ENCODE data around the gene TRAP1.
A peak's percentile ranks its signal among the peaks of the same experiment; 100 is the strongest.

Gene TRAP1

DNA sequence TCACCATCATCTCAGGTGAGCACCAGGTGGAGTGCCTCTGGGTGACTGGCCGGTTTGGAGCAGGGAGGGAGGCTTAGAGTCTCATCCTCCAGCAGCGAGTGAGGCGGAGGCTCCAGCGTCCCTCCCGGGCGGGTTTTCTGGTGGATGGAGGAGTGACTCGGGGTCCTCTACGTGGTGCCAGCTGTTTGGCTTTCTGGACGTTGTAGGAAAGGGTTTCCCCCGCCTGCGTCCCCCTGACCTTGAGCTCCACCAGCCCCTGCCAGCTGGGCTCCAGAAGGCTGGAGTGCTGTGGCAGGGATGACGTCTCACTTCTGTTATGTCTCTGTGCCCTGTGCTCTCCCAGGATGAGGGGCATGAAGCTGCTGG, 62.3 kb downstream of the TRAP1 start:
- peaks cover 18% of the 10 kb centered on the region for H3K4me1 ChIP-seq (ENCODE audit: insufficient read depth, insufficient read length)
- no peaks in the 10 kb centered on the region for H3K9me3 ChIP-seq (ENCODE audit: insufficient read depth, low read length)
- H3K4me3 ChIP-seq (ENCODE audit: insufficient read length, low read depth): no peak overlapping the region
- TF ChIP-seq YY1 (IDR thresholded peaks at IDR 0.05; ENCODE audit: insufficient read depth, insufficient read length) (no peak), SUZ12 (IDR thresholded peaks at IDR 0.05; ENCODE audit: extremely low read depth, insufficient read depth, insufficient read length) (no peak), ZNF274 (IDR thresholded peaks at IDR 0.05; ENCODE audit: low read depth, low read length) (no peak)
- no peak overlapping the region for H3K9ac ChIP-seq (ENCODE audit: insufficient read length, low read depth)
- H3K27me3 ChIP-seq (ENCODE audit: insufficient read depth, insufficient read length): no peaks in the 10 kb centered on the region
- peaks cover 89% of the 10 kb centered on the region for H3K36me3 ChIP-seq (ENCODE audit: insufficient read depth, insufficient read length, low read length)
- DNase-seq (ENCODE audit: low read depth, low spot score): no peak

DNA sequence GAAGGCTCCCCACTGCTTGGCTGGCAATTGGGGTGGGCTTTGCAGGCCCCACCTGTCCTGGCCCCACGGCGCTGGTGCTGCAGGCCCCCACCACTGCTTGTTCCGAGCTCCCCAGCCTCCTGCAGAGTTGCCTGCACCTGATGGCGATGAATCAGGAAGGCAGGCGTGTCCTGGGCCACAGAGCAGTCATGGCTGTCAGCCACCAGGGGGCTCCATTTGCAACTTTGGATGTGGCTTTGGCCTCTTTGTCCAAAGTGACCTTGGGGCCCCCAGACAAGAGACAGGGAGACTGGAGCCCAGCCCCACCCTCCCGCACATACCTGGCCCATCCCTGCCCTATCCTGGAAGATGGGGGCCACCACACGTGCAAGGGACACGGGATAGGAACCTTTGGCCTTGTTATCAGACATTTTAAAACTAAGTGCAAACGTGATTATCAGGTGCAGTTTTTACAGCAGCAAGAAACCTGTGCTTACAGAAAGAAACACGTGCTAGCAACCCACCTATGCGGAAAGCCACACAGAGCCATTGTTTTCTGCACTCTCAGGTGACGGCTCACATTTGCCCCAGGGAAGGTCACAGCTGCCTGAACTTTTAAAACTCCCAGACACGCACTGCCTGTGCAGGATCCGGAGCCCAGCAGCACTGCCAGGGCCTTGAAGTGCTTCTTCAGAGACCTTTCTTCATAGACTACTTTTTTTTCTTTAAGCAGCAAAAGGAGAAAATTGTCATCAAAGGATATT, 62.9 kb downstream of the TRAP1 start, which contains the start of gene DNASE1:
Gene DNASE1 (plus strand): TSS at position 443 of the 743 bp plus-strand sequence. CDS start 683 bp downstream, outside the sequence.
- H3K36me3 ChIP-seq (ENCODE audit: insufficient read depth, insufficient read length, low read length): peaks cover 86% of the 10 kb centered on the region
- peak; percentile 68 for DNase-seq (ENCODE audit: low read depth, low spot score)
- TF ChIP-seq YY1 (IDR thresholded peaks at IDR 0.05; ENCODE audit: insufficient read depth, insufficient read length) (no peak), SUZ12 (IDR thresholded peaks at IDR 0.05; ENCODE audit: extremely low read depth, insufficient read depth, insufficient read length) (no peak), ZNF274 (IDR thresholded peaks at IDR 0.05; ENCODE audit: low read depth, low read length) (no peak)
- H3K4me1 ChIP-seq (ENCODE audit: insufficient read depth, insufficient read length): peaks cover 18% of the 10 kb centered on the region
- no peaks in the 10 kb centered on the region for H3K9me3 ChIP-seq (ENCODE audit: insufficient read depth, low read length)
- no peaks in the 10 kb centered on the region for H3K27me3 ChIP-seq (ENCODE audit: insufficient read depth, insufficient read length)
- no peak within 1 kb of the TSS for H3K4me3 ChIP-seq (ENCODE audit: insufficient read length, low read depth)
- H3K9ac ChIP-seq (ENCODE audit: insufficient read length, low read depth): no peak within 1 kb of the TSS

DNA sequence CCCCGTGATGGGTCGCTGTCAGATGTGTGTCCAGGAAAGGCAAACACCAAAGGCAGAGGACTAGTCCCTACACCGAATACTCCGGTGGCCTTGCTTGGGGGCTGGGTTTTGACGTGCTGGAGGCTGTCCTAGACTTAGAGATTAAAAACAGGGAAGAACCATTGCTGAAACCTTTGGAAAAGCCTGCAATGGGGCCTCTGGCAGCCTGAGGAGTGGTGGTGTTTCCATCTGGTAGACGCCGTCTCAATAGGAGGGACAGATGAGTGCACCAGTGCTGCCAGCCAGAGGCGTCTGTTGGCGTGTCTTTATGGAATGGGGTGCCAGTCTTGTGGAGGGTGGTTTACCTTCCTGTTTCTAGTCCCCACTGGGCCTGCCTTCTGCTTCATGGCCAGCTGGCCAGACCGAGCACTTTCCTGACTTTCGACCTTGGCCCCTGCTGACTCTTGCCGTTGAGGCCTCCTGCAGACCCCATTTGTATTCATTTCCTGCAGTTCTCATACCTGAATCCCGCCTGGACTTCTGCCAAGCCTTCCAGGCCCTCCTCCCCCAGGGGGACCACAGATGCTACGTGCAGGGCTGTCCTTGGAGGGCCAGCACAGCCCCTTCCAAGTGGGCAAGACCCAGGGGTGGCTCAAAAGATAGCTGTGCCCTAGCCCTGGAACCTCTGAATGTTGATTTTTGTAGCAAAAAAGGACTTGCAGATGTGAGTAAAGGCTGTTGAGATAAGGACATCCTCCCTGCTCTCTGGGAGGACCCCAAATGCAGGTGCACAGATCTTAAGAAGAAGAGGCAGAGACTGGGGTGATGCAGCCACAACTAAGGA, 64.7 kb downstream of the TRAP1 start:
- no peak for DNase-seq (ENCODE audit: low read depth, low spot score)
- no peak for TF ChIP-seq ZNF274 (IDR thresholded peaks at IDR 0.05; ENCODE audit: low read depth, low read length)
- no peak for TF ChIP-seq SUZ12 (IDR thresholded peaks at IDR 0.05; ENCODE audit: extremely low read depth, insufficient read depth, insufficient read length)
- no peak for TF ChIP-seq YY1 (IDR thresholded peaks at IDR 0.05; ENCODE audit: insufficient read depth, insufficient read length)
- peaks cover 73% of the 10 kb centered on the region for H3K36me3 ChIP-seq (ENCODE audit: insufficient read depth, insufficient read length, low read length)

DNA sequence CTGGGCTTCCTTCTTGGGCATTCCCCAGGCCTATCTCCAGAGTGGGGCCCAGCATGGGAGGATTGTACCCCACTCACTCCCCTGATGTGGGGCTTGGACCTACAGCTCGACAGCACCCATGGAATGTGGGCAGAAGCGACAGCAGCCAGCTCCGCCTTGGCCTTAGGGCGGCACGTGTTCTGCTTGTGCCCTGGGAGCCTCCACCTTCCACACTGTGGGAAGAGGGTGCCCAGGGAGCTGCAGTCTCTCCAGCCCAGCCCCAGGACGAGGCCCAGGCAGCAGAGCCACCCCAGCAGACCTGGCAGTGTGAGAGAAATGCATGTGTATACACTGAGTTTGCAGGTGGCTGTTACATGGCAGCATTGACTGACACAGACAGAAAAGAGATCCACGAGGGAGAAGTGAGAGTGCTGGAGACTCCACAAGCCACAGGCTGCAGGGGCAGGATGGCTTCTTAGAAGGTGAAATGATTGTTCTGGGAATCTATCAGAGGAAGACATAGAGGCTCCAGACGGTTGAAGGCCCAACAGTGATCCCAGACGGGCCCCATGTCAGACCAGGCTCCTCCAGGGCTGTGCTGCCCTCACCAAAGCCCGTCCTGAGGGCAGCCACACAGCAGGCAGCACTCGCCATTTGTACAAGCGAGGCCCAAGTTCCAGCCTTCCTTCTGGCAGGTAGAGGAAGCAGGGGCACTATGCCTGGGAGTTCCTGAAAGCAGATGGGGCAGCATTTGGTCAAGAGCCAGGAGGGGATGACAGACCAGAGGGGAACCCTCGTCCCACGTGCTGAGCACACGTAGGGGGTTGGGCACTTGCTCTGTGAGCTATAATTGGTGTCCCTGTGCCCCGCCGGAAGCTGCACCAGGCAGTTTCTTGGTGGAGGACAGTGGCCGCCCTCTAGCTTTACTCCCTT, 65.6 kb downstream of the TRAP1 start:
- no peak for DNase-seq (ENCODE audit: low read depth, low spot score)
- H3K27me3 ChIP-seq (ENCODE audit: insufficient read depth, insufficient read length): no peaks in the 10 kb centered on the region
- TF ChIP-seq ZNF274 (IDR thresholded peaks at IDR 0.05; ENCODE audit: low read depth, low read length) (no peak), YY1 (IDR thresholded peaks at IDR 0.05; ENCODE audit: insufficient read depth, insufficient read length) (no peak), SUZ12 (IDR thresholded peaks at IDR 0.05; ENCODE audit: extremely low read depth, insufficient read depth, insufficient read length) (no peak)
- H3K36me3 ChIP-seq (ENCODE audit: insufficient read depth, insufficient read length, low read length): peaks cover 64% of the 10 kb centered on the region
- no peaks in the 10 kb centered on the region for H3K9me3 ChIP-seq (ENCODE audit: insufficient read depth, low read length)
- peaks cover 20% of the 10 kb centered on the region for H3K4me1 ChIP-seq (ENCODE audit: insufficient read depth, insufficient read length)
- no peak overlapping the region for H3K4me3 ChIP-seq (ENCODE audit: insufficient read length, low read depth)
- no peak overlapping the region for H3K9ac ChIP-seq (ENCODE audit: insufficient read length, low read depth)

More for the DNA sequence above, 64.7 kb downstream of the TRAP1 start:
- Histone ChIP-seq H3K9me3 (ENCODE audit: insufficient read depth, low read length) (no peaks in the 10 kb centered on the region), H3K4me1 (ENCODE audit: insufficient read depth, insufficient read length) (peaks cover 18% of the 10 kb centered on the region), H3K9ac (ENCODE audit: insufficient read length, low read depth) (no peak overlapping the region), H3K27me3 (ENCODE audit: insufficient read depth, insufficient read length) (no peaks in the 10 kb centered on the region), H3K4me3 (ENCODE audit: insufficient read length, low read depth) (no peak overlapping the region)

DNA sequence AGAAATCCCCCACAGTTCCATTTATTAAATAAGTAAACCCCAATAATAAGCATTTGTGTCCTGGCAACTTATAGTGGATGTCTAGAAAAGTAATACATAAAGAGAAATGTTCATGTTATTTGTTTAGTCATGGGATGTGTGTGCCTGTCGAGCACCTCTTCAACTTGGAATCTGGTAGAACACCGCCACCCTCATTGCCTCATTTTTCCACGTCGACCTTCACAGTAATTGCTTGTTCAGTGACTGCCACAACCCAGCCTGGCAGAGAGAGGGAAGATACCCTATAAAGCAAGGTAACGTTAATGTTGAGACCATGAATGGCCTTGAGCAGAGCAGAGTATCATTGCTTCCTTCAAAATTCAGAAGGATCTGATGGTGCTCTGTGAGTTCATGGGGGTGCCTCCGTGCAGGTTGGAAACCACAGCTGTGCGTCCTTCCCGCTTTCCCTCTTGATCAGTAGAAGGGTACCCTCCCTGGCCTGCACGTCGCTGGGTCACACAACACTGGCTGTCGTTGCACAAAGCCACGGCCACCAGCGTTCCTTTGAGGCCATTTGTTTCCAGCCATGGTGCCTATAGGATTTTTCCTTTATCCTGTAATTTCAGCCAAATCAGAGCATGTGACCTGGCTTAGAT, 66.6 kb downstream of the TRAP1 start:
- Histone ChIP-seq H3K4me1 (ENCODE audit: insufficient read depth, insufficient read length) (peaks cover 30% of the 10 kb centered on the region), H3K27me3 (ENCODE audit: insufficient read depth, insufficient read length) (no peaks in the 10 kb centered on the region), H3K9ac (ENCODE audit: insufficient read length, low read depth) (no peak overlapping the region), H3K36me3 (ENCODE audit: insufficient read depth, insufficient read length, low read length) (peaks cover 57% of the 10 kb centered on the region), H3K9me3 (ENCODE audit: insufficient read depth, low read length) (no peaks in the 10 kb centered on the region), H3K4me3 (ENCODE audit: insufficient read length, low read depth) (no peak overlapping the region)
- no peak for DNase-seq (ENCODE audit: low read depth, low spot score)
- TF ChIP-seq SUZ12 (IDR thresholded peaks at IDR 0.05; ENCODE audit: extremely low read depth, insufficient read depth, insufficient read length) (no peak), YY1 (IDR thresholded peaks at IDR 0.05; ENCODE audit: insufficient read depth, insufficient read length) (no peak), ZNF274 (IDR thresholded peaks at IDR 0.05; ENCODE audit: low read depth, low read length) (no peak)

DNA sequence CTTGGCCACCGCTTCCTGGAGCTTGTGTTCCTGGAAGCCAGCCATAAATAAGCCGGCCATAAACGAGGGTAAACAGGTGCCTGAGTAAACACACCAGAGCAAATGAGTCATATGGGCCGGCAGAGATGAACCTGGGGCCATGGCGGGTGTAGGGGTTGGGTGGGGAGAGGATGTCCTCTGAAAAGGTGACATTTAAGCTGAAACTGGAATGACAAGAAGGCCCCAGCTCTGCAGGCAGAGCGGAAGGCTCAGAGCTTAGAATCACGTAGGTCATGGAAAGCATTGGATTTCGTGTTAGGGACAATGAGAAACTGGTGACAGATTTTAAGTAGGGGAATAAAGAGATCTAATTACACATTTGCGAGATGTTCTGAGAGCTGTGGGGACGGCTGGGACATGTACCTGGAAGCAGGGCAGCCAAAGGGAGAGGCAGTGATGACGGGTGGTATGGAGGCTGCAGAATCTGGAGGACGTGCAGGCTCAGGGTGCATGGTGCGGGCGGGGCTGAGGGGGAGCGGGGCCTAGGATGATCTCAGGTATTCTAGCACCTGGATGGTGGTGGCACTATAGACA, 70.9 kb downstream of the TRAP1 start:
- no peak for TF ChIP-seq YY1 (IDR thresholded peaks at IDR 0.05; ENCODE audit: insufficient read depth, insufficient read length)
- TF ChIP-seq SUZ12 (IDR thresholded peaks at IDR 0.05; ENCODE audit: extremely low read depth, insufficient read depth, insufficient read length): no peak
- no peak for TF ChIP-seq ZNF274 (IDR thresholded peaks at IDR 0.05; ENCODE audit: low read depth, low read length)
- Histone ChIP-seq H3K27me3 (ENCODE audit: insufficient read depth, insufficient read length) (no peaks in the 10 kb centered on the region), H3K4me1 (ENCODE audit: insufficient read depth, insufficient read length) (peaks cover 29% of the 10 kb centered on the region), H3K9ac (ENCODE audit: insufficient read length, low read depth) (peak overlapping the region; percentile 57), H3K9me3 (ENCODE audit: insufficient read depth, low read length) (no peaks in the 10 kb centered on the region), H3K36me3 (ENCODE audit: insufficient read depth, insufficient read length, low read length) (peaks cover 35% of the 10 kb centered on the region), H3K4me3 (ENCODE audit: insufficient read length, low read depth) (no peak overlapping the region)
- DNase-seq (ENCODE audit: low read depth, low spot score): no peak
